Progenitor cell of endocrine pancreas (in vitro differentiated cells): ENCODE results near the gene PCSK5. TPM values are rescaled to one million over a fixed set of nuclear protein-coding genes. Genes with fewer than 3 reads are reported as not detected.
A peak's percentile ranks its signal among the peaks of the same experiment; 100 is the strongest.
"Not testable (repeated sequence)": the region's sequence is repeated elsewhere in the genome, so short reads cannot be mapped to it uniquely, and the experiment has no call there.

ENCODE experiments used
- DNase-seq: peaks from one replicate; pipeline ENCODE4 v3.0.0; 2021; ENCODE audit warnings: low spot score; ENCODE audit not compliant: unreplicated experiment
- H3K27ac Mint-ChIP-seq: 2 replicates; pipeline ENCODE4 v1.8.0; 2021; ENCODE audit warnings: mild to moderate bottlenecking, moderate library complexity, mixed read lengths
- H3K27me3 Mint-ChIP-seq: 2 replicates; pipeline ENCODE4 v1.8.0; 2021; ENCODE audit warnings: mixed read lengths
- H3K36me3 Mint-ChIP-seq: 2 replicates; pipeline ENCODE4 v1.8.0; 2022; ENCODE audit warnings: mixed read lengths; ENCODE audit not compliant: insufficient read depth
- H3K4me1 Mint-ChIP-seq: 2 replicates; pipeline ENCODE4 v1.8.0; 2021; ENCODE audit warnings: low read depth, mixed read lengths
- H3K4me3 Mint-ChIP-seq: 2 replicates; pipeline ENCODE4 v1.8.0; 2021; ENCODE audit warnings: low read depth, mild to moderate bottlenecking, moderate library complexity, mixed read lengths
- H3K9me3 Mint-ChIP-seq: 2 replicates; pipeline ENCODE4 v1.8.0; 2021; ENCODE audit warnings: low read depth, mixed read lengths
- total RNA-seq: library from RNA; stranded (reverse); gene quantifications from 2 replicates; pipeline ENCODE4 v1.2.1, GENCODE V29; 2021
- TF ChIP-seq, protein P1 (sequence below): fragments of 200-600 bp; sonication (generic); IDR thresholded peaks from one replicate; pipeline ENCODE4 v1.5.0; 2021; ENCODE audit warnings: antibody characterized with exemption, mild to moderate bottlenecking; ENCODE audit not compliant: unreplicated experiment

The PCSK5 gene
- total RNA-seq, 1 donor from 2014 or later, result 7.3 TPM

GRCh38 chr9:75866273-75866871 lies 24.1 kb upstream of the PCSK5 start:
- Mint-ChIP-seq H3K27me3 (no peaks in the 10 kb centered on the region), H3K4me3 (no peak overlapping the region), H3K4me1 (peaks cover 36% of the 10 kb centered on the region), H3K27ac (peak overlapping the region; percentile 46), H3K36me3 (no peaks in the 10 kb centered on the region), H3K9me3 (peaks cover 3% of the 10 kb centered on the region)
- TF ChIP-seq, protein P1, sequence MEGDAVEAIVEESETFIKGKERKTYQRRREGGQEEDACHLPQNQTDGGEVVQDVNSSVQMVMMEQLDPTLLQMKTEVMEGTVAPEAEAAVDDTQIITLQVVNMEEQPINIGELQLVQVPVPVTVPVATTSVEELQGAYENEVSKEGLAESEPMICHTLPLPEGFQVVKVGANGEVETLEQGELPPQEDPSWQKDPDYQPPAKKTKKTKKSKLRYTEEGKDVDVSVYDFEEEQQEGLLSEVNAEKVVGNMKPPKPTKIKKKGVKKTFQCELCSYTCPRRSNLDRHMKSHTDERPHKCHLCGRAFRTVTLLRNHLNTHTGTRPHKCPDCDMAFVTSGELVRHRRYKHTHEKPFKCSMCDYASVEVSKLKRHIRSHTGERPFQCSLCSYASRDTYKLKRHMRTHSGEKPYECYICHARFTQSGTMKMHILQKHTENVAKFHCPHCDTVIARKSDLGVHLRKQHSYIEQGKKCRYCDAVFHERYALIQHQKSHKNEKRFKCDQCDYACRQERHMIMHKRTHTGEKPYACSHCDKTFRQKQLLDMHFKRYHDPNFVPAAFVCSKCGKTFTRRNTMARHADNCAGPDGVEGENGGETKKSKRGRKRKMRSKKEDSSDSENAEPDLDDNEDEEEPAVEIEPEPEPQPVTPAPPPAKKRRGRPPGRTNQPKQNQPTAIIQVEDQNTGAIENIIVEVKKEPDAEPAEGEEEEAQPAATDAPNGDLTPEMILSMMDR, result peak; percentile 84
- DNase-seq, result peak; percentile 20

- H3K36me3 Mint-ChIP-seq, result not testable (repeated sequence)
Measured at GRCh38 chr9:75868526-75868925, 21.9 kb upstream of the PCSK5 start.

GRCh38 chr9:75869236-75869635 lies 21.2 kb upstream of the PCSK5 start:
- no peak for DNase-seq
- Mint-ChIP-seq H3K4me1 (peaks cover 33% of the 10 kb centered on the region), H3K27me3 (no peaks in the 10 kb centered on the region), H3K4me3 (no peak overlapping the region), H3K36me3 (no peaks in the 10 kb centered on the region), H3K27ac (no peak overlapping the region), H3K9me3 (peaks cover under 1% of the 10 kb centered on the region)
- TF ChIP-seq, protein P1, result no peak

More at GRCh38 chr9:75868526-75868925, 21.9 kb upstream of the PCSK5 start:
- not testable (repeated sequence) for H3K4me3 Mint-ChIP-seq, H3K9me3 Mint-ChIP-seq, H3K27ac Mint-ChIP-seq, DNase-seq, H3K27me3 Mint-ChIP-seq
- H3K4me1 Mint-ChIP-seq, result peaks cover 36% of the 10 kb centered on the region

DNA sequence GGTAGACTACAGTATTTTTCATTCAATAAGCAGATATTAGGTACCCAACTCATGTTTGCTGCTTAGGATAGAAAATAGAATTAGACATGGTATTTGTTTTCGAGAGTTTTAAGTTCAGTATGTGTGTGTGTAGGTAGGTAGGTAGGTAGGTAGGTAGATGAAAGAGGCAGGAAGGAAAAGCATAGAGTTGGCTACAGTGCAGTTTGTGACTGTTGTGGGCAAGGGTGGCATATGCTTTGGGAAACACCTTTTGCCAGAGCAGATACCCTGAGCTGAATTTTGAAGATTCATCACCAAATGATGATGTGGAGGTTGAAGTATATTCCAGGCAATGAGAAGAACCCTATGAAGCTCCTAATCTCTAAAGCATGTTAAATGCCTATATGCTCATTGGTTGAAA lies 20.0 kb upstream of the PCSK5 start:
- peaks cover 2% of the 10 kb centered on the region for H3K27me3 Mint-ChIP-seq
- H3K9me3 Mint-ChIP-seq, result no peaks in the 10 kb centered on the region
- no peak overlapping the region for H3K4me3 Mint-ChIP-seq
- TF ChIP-seq, protein P1, result no peak
- peaks cover 28% of the 10 kb centered on the region for H3K4me1 Mint-ChIP-seq
- no peak overlapping the region for H3K27ac Mint-ChIP-seq
- no peaks in the 10 kb centered on the region for H3K36me3 Mint-ChIP-seq
- DNase-seq, result no peak

DNA sequence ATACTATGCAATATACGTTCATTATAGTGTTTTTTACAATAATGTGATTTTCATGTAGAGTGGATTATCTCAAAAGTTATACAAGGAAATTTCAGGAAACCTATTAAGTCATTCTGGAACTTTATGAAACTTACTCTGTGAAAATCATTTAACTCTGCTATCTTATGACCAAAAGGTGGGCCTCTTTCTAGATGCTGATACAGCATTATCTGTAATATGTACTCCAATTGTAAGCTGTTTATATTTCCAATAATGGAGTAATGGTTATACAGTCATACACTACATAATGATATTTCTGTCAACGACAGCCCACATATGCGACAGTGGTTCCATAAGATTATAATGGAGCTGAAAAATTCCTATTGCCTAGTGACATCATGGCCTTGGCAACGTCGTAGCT lies 18.8 kb upstream of the PCSK5 start:
- peaks cover 17% of the 10 kb centered on the region for H3K4me1 Mint-ChIP-seq
- no peak overlapping the region for H3K27ac Mint-ChIP-seq
- H3K9me3 Mint-ChIP-seq, result no peaks in the 10 kb centered on the region

DNA sequence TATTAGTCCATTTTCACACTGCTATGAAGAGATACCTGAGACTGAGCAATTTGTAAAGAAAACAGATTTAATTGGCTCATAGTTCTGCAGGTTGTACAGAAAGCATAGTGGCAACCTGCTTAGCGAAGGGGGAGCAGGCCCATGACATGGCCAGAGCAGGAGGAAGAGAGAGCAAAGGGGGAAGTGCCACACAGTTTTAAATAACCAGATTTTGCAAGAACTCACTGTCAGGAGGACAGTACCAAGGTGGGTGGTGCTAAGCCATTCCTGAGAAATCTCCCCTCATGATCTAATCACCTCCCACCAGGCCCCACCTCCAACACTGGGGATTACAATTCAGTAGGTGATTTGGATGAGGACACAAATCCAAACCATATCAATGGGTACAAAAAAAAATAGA lies 16.8 kb upstream of the PCSK5 start:
- DNase-seq, result no peak
- Mint-ChIP-seq H3K4me3 (no peak overlapping the region), H3K9me3 (no peaks in the 10 kb centered on the region), H3K36me3 (no peaks in the 10 kb centered on the region), H3K27me3 (peaks cover 2% of the 10 kb centered on the region), H3K27ac (no peak overlapping the region), H3K4me1 (peaks cover 6% of the 10 kb centered on the region)
- TF ChIP-seq, protein P1, result no peak

More for the DNA sequence above, 18.8 kb upstream of the PCSK5 start:
- H3K4me3 Mint-ChIP-seq, result no peak overlapping the region
- TF ChIP-seq, protein P1, result no peak
- no peaks in the 10 kb centered on the region for H3K36me3 Mint-ChIP-seq
- peaks cover 2% of the 10 kb centered on the region for H3K27me3 Mint-ChIP-seq
- no peak for DNase-seq
